Breast epithelium (tissue), 4 donors: ENCODE measurements around the gene KCNIP3. TPM values are rescaled to one million over a fixed set of nuclear protein-coding genes. Genes with fewer than 3 reads are reported as not detected.
"Not testable (repeated sequence)": the region's sequence is repeated elsewhere in the genome, so short reads cannot be mapped to it uniquely, and the experiment has no call there.

Experiments used
- DNase-seq, 2 donors: peaks; one replicate each; pipeline ENCODE4 v3.0.0-alpha.2; 2019; ENCODE audit warnings: low spot score in 2 of 2
- H3K27ac ChIP-seq, 2 donors: fragments of 200-600 bp; sonication (generic) in 1 of 2; one replicate each; pipeline ENCODE4 v1.5.1; 2016 to 2019; ENCODE audit warnings: mild to moderate bottlenecking in 1 of 2
- H3K27me3 ChIP-seq, 2 donors: fragments of 200-600 bp; sonication (generic) in 1 of 2; one replicate each; pipeline versions ENCODE4 v1.5.1 to v1.6.0; 2017 to 2019; ENCODE audit warnings: control low read depth in 1 of 2, mild to moderate bottlenecking in 1 of 2
- H3K36me3 ChIP-seq: fragments of 200-600 bp; one replicate; pipeline ENCODE4 v1.5.1; 2019
- H3K4me1 ChIP-seq, 2 donors: fragments of 200-600 bp; sonication (generic); one replicate each; pipeline ENCODE4 v1.5.1; 2016 to 2019; ENCODE audit warnings: control low read depth in 1 of 2
- H3K4me3 ChIP-seq, 3 donors: fragments of 200-600 bp; sonication (generic); 1 replicate in 2 of 3; 2 replicates in 1 of 3; pipeline ENCODE4 v1.5.1; 2016 to 2019; ENCODE audit warnings: mild to moderate bottlenecking in 3 of 3, moderate library complexity in 2 of 3
- H3K9me3 ChIP-seq, 2 donors: fragments of 200-600 bp; sonication (generic) in 1 of 2; one replicate each; pipeline ENCODE4 v1.5.1; 2016 to 2019; ENCODE audit warnings: control low read depth in 1 of 2
- POLR2A ChIP-seq: fragments of 450-650 bp; IDR thresholded peaks from one replicate; pipeline ENCODE4 v1.6.1; 2016; ENCODE audit warnings: antibody characterized with exemption, mild to moderate bottlenecking, moderate library complexity
- POLR2AphosphoS5 ChIP-seq, 3 donors: sonication (generic); formaldehyde crosslinking; IDR thresholded peaks; one replicate each; pipeline ENCODE4 v1.6.1; 2017; ENCODE audit warnings: antibody characterized with exemption in 3 of 3
- intact Hi-C: fragments of 100-400 bp; cut with DNase I; formaldehyde crosslinking; loops from one replicate; pipeline ENCODE4 v1.15.1; 2023; ENCODE audit warnings: low total_unique reads
- total RNA-seq, 3 donors: library from RNA; depleted of rRNA; stranded (reverse); fragments of >200 nt; gene quantifications; one replicate each; pipeline ENCODE4 v1.1.0, GENCODE V29; 2016
- TF ChIP-seq, protein P1 (sequence below), 3 donors: fragments of 450-650 bp; IDR thresholded peaks; one replicate each; pipeline ENCODE4 v1.5.1; 2016 to 2017; ENCODE audit warnings: antibody characterized with exemption in 3 of 3, mild to moderate bottlenecking in 3 of 3, moderate library complexity in 3 of 3

KCNIP3 gene
- total RNA-seq, 3 donors from 2014 or later: 14.4 to 30.1 (median 15.1) TPM

DNA sequence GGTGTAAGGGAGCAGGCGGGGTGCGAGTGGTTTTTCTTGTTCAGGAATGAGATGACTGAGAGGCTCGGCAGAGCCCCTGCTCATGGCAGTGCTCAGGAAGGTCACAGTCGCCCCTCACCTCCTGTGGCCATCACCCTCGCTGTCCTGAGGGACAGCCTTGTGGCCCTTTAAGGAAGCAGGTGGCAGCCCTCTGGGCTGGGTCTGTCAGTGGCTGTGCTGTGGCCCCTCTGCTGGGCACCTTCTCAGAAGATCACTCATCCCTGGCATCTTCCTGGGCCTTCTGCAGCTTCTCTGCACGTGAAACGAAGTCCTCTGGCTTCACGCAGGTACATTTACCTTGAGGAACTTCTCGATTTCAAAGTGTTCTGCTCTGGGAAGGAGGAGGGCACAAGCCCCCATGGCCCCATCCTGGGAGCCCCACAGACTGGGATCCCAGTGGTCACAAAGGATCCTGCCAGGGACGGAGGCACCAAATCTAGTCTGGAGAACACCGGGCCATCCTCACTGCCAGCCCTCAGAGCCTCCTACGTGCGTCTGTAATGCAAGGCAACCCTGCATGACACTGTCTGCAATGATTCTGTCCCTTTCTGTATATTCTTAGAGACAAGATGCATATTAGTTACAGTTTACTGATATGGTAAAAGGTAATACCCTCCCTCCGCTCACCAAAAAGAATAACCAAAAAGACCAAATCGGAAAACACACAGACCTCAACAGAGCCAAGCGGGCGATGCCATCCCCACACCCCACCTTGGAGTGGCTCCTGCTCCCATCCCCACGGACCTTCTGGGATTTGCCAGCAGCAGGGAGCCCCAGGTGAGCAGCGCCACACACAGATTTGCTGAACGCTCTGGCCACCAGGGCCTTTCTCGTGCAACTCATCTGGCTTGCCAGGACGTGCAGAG is 79.4 kb downstream of the KCNIP3 start:
- H3K27me3 ChIP-seq: no peaks in the 10 kb centered on the region
- intact Hi-C loops: no loop called here
- no peak overlapping the region for H3K4me3 ChIP-seq
- peak in 1 of 2 donors; percentile 38 for DNase-seq
- H3K4me1 ChIP-seq: no peaks in the 10 kb centered on the region
- no peaks in the 10 kb centered on the region for H3K36me3 ChIP-seq
- H3K27ac ChIP-seq: no peak overlapping the region
- H3K9me3 ChIP-seq: no peaks in the 10 kb centered on the region
- TF ChIP-seq, protein P1, sequence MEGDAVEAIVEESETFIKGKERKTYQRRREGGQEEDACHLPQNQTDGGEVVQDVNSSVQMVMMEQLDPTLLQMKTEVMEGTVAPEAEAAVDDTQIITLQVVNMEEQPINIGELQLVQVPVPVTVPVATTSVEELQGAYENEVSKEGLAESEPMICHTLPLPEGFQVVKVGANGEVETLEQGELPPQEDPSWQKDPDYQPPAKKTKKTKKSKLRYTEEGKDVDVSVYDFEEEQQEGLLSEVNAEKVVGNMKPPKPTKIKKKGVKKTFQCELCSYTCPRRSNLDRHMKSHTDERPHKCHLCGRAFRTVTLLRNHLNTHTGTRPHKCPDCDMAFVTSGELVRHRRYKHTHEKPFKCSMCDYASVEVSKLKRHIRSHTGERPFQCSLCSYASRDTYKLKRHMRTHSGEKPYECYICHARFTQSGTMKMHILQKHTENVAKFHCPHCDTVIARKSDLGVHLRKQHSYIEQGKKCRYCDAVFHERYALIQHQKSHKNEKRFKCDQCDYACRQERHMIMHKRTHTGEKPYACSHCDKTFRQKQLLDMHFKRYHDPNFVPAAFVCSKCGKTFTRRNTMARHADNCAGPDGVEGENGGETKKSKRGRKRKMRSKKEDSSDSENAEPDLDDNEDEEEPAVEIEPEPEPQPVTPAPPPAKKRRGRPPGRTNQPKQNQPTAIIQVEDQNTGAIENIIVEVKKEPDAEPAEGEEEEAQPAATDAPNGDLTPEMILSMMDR (IDR thresholded peaks at IDR 0.05): no peak
- TF ChIP-seq POLR2AphosphoS5 (IDR thresholded peaks at IDR 0.05) (no peak), POLR2A (no peak)

- Histone ChIP-seq H3K4me1 (no peaks in the 10 kb centered on the region), H3K27ac (no peak overlapping the region), H3K36me3 (no peaks in the 10 kb centered on the region), H3K4me3 (no peak overlapping the region), H3K27me3 (no peaks in the 10 kb centered on the region), H3K9me3 (no peaks in the 10 kb centered on the region)
- intact Hi-C loops: no loop called here
- TF ChIP-seq POLR2AphosphoS5 (IDR thresholded peaks at IDR 0.05) (no peak), POLR2A (no peak)
- TF ChIP-seq, protein P1 (IDR thresholded peaks at IDR 0.05): no peak
- DNase-seq: peak in 1 of 2 donors; percentile 38
These were observed 80.3 kb downstream of the KCNIP3 start for GRCh38 chr2:95377216-95378123.

- H3K4me1 ChIP-seq, intact Hi-C loops, H3K27me3 ChIP-seq, H3K36me3 ChIP-seq, H3K27ac ChIP-seq, H3K4me3 ChIP-seq, H3K9me3 ChIP-seq, DNase-seq: not testable (repeated sequence)
These were observed 81.1 kb downstream of the KCNIP3 start for GRCh38 chr2:95378281-95378680.

DNA sequence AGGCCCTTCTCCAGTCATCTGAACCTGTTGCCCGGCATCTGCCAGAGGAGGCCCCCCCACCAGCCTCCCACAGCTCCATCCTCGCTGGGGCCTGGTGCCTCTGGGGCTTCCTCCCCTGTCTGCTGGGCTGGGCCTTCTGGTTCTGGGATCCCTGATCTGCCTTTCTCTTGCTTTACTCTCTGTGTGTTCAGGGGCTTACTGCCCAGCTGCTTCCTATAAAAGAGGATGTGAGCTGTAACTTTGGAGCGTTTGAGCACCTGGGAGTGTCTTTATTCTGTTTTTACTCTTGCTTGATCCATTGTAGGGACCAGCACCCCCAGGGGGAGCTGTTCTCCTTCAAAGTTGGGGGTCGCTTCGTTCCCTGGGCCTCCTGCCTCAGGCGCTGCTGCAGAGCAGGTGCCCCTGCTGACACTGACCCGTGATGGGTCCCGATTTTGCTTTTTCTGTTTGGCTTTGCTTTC is 82.3 kb downstream of the KCNIP3 start:
- intact Hi-C loops: no loop called here
- Histone ChIP-seq H3K27me3 (no peaks in the 10 kb centered on the region), H3K36me3 (no peaks in the 10 kb centered on the region), H3K4me1 (no peaks in the 10 kb centered on the region), H3K27ac (no peak overlapping the region), H3K4me3 (no peak overlapping the region), H3K9me3 (no peaks in the 10 kb centered on the region)
- DNase-seq: peak in 1 of 2 donors; percentile 19
- TF ChIP-seq POLR2AphosphoS5 (IDR thresholded peaks at IDR 0.05) (no peak), POLR2A (no peak)
- TF ChIP-seq, protein P1 (IDR thresholded peaks at IDR 0.05): no peak

DNA sequence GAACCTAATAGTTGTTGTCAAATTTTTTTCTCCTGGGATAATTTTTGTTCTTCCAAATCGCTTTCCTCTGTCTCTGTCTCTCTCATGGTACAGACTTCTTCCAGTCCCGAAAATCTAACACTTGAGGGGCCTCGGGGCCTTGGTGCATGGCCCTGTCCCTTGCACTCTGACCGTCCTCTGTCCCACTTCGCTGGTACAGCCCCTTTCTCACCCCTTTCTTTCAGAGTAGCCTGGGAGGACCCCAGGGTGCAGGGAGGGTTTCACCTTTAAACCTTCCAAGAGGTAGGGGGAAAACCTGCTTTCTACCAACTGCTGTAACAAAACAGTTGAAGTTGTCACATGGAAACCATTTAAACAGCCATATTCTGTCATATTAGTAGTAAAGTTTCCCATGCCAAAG is 83.1 kb downstream of the KCNIP3 start:
- no peak for DNase-seq
- intact Hi-C loops: no loop called here
- TF ChIP-seq, protein P1 (IDR thresholded peaks at IDR 0.05): no peak
- TF ChIP-seq POLR2A (no peak), POLR2AphosphoS5 (IDR thresholded peaks at IDR 0.05) (no peak)

More for the DNA sequence above, 83.1 kb downstream of the KCNIP3 start:
- Histone ChIP-seq H3K36me3 (no peaks in the 10 kb centered on the region), H3K9me3 (no peaks in the 10 kb centered on the region), H3K27me3 (no peaks in the 10 kb centered on the region), H3K4me1 (no peaks in the 10 kb centered on the region), H3K27ac (no peak overlapping the region), H3K4me3 (no peak overlapping the region)
